Right forelimb (tissue), 1 donor: ENCODE results near the gene MSI2.

Experiments used
- DNase-seq: peaks from one replicate; pipeline ENCODE4 v3.0.0-alpha.2; 2018

MSI2 gene

GRCh38 chr17:57323391-57323790 is 67.1 kb downstream of the MSI2 start:
- DNase-seq = no peak

GRCh38 chr17:57324060-57324459 is 67.7 kb downstream of the MSI2 start:
- no peak for DNase-seq

- no peak for DNase-seq
These were observed 68.3 kb downstream of the MSI2 start for GRCh38 chr17:57324631-57325030.

- no peak for DNase-seq
These were observed 70.0 kb downstream of the MSI2 start for GRCh38 chr17:57326336-57326735.

GRCh38 chr17:57326764-57327163 is 70.4 kb downstream of the MSI2 start:
- no peak for DNase-seq

GRCh38 chr17:57327176-57327970 is 71.0 kb downstream of the MSI2 start:
- DNase-seq = no peak

GRCh38 chr17:57328109-57328882 is 72.0 kb downstream of the MSI2 start:
- no peak for DNase-seq

GRCh38 chr17:57329380-57330214 is 73.3 kb downstream of the MSI2 start:
- DNase-seq = no peak

- no peak for DNase-seq
These were observed 74.3 kb downstream of the MSI2 start for GRCh38 chr17:57330587-57330986.

GRCh38 chr17:57331423-57331822 is 75.1 kb downstream of the MSI2 start:
- no peak for DNase-seq

GRCh38 chr17:57332501-57332900 is 76.2 kb downstream of the MSI2 start:
- no peak for DNase-seq

GRCh38 chr17:57335195-57335792 is 79.0 kb downstream of the MSI2 start:
- DNase-seq = no peak

- DNase-seq = no peak
These were observed 81.1 kb downstream of the MSI2 start for GRCh38 chr17:57337390-57337789.

GRCh38 chr17:57338257-57338914 is 82.1 kb downstream of the MSI2 start:
- no peak for DNase-seq

GRCh38 chr17:57340160-57340981 is 84.0 kb downstream of the MSI2 start:
- DNase-seq = no peak

GRCh38 chr17:57341611-57342540 is 85.6 kb downstream of the MSI2 start:
- no peak for DNase-seq

- DNase-seq = no peak
These were observed 86.8 kb downstream of the MSI2 start for GRCh38 chr17:57342963-57343589.

GRCh38 chr17:57343717-57344116 is 87.4 kb downstream of the MSI2 start:
- DNase-seq = no peak

- DNase-seq = no peak
These were observed 87.9 kb downstream of the MSI2 start for GRCh38 chr17:57344261-57344660.
